Prostate gland (tissue), 2 donors: ENCODE results near the gene ETV6.

Source experiments
- CTCF ChIP-seq, 4 experiments: fragments of 200-600 bp in 2 of 4; fragments of 450-650 bp in 2 of 4; sonication (generic) in 2 of 4; IDR thresholded peaks; 1 replicate in 3 of 4; 2 replicates in 1 of 4; pipeline ENCODE4 v1.5.1; 2016 to 2019; ENCODE audit warnings: antibody characterized with exemption in 4 of 4, mild to moderate bottlenecking in 2 of 4, moderate library complexity in 2 of 4
- POLR2A ChIP-seq: fragments of 450-650 bp; IDR thresholded peaks from one replicate; pipeline ENCODE4 v1.6.1; 2016; ENCODE audit warnings: antibody characterized with exemption, mild to moderate bottlenecking
- POLR2AphosphoS5 ChIP-seq: sonication (generic); formaldehyde crosslinking; IDR thresholded peaks from one replicate; pipeline ENCODE4 v1.6.1; 2017; ENCODE audit warnings: antibody characterized with exemption

GRCh38 chr12:11698729-11699128 is 49.3 kb downstream of the ETV6 start:
- no peak for TF ChIP-seq POLR2AphosphoS5
- TF ChIP-seq POLR2A = no peak
- no peak for TF ChIP-seq CTCF (IDR thresholded peaks at IDR 0.05)
